Activated T-cell treated with anti-CD3 and anti-CD28 coated beads for 4 hours (primary cell): ENCODE data around the gene ZNF532.
"Not testable (repeated sequence)": the region's sequence is repeated elsewhere in the genome, so short reads cannot be mapped to it uniquely, and the experiment has no call there.

Source experiments
- DNase-seq: peaks from one replicate; pipeline ENCODE4 v3.0.0-alpha.2; 2020

ZNF532 gene

GRCh38 chr18:58903533-58903932, 38.9 kb downstream of the ZNF532 start:
- DNase-seq: no peak

DNA sequence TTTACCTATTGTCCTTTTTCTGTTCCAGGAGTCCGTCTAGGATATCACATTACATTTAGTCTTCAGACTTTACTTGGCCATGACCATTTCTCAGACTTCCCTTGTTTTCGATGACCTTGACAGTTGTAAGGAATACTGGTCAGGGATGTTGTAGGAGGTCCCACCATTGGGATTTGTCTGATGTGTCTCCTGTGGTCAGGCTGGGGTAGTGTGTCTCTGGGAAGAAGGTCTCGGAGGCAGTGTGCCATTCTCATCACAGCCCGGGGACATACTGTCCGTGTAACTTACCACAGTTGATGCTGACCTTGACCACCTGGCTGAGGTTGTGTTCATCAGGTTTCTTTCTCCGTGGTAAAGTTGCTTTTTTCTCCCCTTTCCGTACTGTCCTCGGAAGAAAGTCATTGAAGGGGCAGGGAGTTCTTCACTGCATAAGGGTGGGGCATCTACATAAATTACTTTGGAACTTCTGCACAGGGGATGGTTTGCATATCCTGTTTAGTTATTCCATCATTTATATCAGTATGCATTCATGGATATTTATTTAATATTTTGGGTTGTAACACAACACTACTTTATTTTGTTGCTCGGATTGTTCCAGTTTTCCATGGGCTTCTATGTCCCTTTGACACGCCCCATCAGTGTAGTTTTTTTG, 41.2 kb downstream of the ZNF532 start:
- no peak for DNase-seq

DNA sequence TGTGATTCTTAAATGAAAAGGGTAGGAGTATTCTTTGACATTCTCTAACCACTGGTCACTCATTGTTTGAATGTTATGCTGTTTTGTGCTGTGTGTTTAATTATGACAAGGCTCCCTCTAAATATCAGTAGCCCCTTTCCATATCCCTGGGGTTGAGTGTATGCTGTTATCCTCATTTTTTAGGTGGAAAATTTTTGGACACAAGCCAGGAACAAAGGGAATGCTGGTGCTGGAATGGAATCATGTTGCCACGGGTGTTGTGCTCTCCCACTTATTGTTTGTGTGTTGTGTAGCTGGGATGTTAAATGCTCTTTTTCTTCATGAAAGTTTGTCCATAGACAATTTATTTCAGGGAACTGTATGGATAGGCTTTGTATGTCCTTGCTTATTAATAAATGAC, 43.3 kb downstream of the ZNF532 start:
- no peak for DNase-seq

GRCh38 chr18:58909521-58909920, 44.8 kb downstream of the ZNF532 start:
- no peak for DNase-seq

DNA sequence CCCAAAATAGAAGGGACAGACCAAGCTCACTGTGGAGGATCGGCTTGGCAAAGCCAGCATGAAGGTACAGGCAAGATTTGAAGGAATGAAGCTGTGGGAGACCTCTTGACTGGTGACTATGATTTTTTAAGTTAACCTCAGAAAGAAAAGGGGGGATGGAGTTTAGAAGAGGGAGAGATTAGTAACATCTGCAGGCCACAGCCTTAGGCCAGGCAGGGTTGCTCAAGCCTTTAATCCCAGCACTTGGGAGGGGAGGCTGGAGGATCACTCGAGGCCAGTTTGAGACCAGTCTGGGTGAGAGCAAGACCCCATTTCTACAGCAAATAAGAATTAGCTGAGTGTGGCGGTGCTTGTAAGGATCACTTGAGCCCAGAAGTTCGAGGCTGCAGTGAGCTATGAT, 46.6 kb downstream of the ZNF532 start:
- no peak for DNase-seq

GRCh38 chr18:58911766-58912165, 47.1 kb downstream of the ZNF532 start:
- DNase-seq: no peak

DNA sequence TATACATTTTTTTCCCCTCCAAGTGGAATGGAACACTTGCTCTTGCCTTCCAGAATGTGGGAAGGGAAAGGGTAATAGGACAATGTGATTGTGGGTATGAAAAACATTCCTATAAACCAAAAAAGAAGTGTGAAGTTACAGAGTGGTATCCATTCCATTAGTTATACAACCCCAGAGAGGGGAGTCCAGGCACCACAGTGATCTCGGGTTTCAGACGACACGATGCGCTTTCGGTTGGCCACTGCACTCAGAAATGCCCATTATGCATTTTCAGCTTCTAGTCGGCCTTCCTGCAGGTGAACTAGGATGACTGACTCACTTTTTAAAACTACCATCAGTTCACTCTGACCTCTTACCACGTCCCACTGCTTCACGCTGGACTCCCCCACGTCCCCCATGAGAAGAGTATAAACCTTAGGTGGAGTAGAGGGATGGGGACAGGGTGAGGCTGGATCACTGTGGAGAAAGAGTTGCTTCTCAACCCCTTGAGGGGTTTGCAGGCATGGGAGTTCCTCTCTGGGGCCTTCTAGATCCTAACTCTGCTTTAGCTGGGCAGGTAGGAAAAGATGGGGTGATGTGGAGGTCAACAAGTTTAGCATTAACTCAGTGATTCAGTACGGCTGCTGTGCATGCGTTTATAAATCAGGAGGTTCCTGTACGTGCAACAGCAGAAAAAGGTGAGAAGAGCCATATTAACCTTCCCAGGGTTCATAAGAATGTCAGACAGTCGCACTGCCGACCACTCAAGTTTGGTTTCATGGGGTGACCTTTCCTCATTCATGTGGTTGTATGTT, 50.5 kb downstream of the ZNF532 start:
- DNase-seq: no peak

GRCh38 chr18:58915995-58916394, 51.3 kb downstream of the ZNF532 start:
- DNase-seq: no peak

DNA sequence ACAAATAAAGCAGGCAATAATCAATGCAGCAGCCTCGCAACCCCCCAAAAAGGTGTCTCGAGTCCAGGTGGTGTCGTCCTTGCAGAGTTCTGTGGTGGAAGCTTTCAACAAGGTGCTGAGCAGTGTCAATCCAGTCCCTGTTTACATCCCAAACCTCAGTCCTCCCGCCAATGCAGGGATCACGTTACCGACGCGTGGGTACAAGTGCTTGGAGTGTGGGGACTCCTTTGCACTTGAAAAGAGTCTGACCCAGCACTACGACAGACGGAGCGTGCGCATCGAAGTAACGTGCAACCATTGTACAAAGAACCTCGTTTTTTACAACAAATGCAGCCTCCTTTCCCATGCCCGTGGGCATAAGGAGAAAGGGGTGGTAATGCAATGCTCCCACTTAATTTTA, 55.3 kb downstream of the ZNF532 start:
- not testable (repeated sequence) for DNase-seq

- DNase-seq: no peak
Observed at GRCh38 chr18:58922995-58923394, 58.3 kb downstream of the ZNF532 start.

DNA sequence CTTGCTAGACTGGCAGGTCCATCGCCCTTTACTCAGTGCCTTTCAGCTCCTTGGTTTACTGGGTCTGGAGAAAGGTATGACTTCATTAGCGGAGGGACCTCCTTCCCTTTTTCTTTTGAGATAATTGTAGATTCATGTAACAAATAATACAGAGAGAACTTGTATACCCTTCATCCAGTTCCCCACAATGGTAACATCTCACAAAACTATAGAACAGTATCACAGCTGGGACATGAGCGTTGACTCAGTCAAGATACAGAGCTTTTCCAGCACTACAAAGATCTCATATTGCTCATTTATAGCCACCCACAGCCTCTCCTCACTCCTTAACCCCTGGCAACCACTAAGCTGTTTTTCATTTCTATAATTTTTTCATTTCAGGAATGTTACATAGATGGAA, 59.8 kb downstream of the ZNF532 start:
- no peak for DNase-seq

GRCh38 chr18:58927659-58928058, 63.0 kb downstream of the ZNF532 start:
- no peak for DNase-seq

GRCh38 chr18:58928386-58928785, 63.7 kb downstream of the ZNF532 start:
- DNase-seq: no peak

- no peak for DNase-seq
Observed at GRCh38 chr18:58929206-58929605, 64.5 kb downstream of the ZNF532 start.

DNA sequence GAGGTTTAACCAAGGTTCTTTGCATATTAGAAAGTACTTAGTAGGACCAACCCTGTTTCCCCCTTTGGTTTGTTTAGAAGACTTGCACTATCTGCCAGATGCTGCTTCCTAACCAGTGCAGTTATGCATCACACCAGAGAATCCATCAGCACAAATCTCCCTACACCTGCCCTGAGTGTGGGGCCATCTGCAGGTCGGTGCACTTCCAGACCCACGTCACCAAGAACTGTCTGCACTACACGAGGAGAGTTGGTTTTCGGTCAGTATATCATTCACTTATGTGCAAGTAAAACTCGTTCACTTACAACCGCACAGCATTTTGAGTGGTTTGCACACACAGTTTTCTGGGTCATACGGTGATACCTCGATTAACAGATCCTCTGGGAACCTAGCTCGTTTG, 69.7 kb downstream of the ZNF532 start:
- no peak for DNase-seq

GRCh38 chr18:58934933-58935577, 70.4 kb downstream of the ZNF532 start:
- no peak for DNase-seq

DNA sequence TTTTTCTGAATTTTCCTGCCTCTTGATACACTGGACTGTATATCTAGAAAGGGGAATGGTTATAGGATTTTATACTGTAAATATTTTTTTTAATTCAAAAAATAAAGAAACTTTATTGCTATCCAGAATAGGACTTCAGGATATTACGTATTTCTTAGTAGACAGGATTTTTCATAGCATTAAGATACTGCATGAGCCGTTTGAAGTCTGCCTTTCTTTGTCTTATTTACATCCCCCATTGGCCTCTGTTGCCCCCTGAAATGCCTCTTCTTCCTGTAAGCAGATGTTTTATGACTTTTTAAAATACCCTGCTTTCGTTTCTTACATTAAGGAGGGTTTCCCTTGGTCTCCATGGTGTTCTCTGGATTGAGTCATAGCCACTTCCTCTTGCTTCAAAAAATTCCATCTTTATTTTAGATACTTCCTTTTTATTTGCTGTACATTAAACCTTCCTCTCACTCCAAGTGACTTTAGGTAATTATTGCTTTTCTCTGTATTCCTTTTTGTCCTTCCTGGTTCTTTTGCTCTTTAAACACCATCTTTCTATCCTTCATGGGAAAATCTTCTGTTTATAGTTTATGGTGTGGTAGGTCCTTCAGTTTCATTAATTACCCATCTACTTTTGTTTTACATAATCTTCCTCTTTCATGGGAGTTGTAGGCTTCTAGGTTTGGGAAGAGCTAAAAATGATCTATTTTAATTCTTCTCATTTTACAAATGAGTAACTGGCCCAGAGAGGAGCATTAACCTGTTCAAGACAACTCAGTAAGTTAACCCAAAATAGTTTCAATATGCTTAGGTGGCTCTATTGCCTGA, 72.6 kb downstream of the ZNF532 start:
- no peak for DNase-seq

DNA sequence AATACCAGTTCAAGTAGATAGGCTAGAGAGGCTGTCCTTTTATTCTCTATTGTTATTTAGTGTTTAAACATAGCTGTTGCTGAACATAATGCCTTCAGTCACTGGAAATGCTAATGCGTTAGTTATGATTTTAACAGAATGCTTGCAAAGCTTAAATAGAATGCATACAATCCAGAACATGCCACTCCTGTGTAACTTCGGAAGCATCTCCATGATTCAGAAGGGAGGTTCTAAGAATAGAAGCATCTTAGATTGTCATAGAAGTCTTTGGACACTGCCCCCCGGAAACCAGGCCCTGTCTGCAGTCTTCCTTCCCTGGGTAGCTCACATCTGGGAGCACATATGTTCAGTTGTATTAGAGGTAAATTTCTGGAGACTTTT, 73.2 kb downstream of the ZNF532 start:
- no peak for DNase-seq

DNA sequence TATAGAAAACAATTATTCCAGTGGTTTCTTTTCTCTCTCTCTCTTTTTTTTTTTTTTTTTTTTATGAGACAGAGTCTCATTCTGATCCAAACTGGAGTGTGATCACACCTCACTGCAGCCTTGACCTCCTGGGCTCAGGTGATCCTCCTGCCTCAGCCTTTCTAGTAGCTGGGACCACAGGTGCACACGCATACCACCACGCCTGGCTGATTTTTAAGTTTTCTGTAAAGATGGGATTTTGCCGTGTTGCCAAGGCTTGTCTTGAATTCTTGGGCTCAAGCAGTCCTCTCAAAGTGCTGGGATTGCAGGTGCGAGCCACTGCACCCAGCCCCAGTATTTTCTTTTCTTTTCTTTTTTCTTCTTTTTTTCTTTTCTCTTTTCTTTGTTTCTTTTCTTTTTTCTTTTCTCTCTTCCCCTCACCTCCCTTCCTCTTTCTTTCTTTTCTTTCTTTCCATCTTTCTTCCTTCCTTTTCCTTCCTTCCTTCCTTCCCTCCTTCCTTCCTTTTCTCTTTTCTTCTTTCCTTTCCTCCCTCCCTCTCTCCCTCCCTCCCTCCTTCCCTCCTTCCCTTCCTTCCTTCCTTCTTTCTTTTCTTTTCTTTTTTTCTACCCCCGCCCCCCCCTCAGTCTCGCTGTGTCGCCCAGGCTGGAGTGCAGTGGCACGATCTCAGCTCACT, 76.9 kb downstream of the ZNF532 start:
- no peak for DNase-seq

DNA sequence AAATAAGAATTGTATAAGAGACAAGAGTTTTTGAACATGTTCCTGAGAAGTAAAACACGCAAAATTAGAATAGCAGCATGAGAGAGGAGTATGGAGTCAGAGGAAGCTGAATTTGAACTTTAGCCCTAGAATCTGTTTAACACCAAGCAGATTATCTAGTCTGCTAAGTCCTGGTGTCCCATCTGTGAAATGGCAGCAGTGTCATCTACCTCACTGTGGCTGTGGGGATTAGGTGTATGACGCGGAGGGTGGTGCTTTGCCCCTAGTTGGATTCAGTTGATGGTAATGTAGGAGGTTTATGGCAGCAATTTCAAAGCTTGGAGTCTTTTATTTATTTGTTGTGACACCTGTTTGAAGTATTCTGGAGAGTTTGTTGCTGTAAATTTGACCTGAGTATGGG, 79.2 kb downstream of the ZNF532 start:
- DNase-seq: no peak

DNA sequence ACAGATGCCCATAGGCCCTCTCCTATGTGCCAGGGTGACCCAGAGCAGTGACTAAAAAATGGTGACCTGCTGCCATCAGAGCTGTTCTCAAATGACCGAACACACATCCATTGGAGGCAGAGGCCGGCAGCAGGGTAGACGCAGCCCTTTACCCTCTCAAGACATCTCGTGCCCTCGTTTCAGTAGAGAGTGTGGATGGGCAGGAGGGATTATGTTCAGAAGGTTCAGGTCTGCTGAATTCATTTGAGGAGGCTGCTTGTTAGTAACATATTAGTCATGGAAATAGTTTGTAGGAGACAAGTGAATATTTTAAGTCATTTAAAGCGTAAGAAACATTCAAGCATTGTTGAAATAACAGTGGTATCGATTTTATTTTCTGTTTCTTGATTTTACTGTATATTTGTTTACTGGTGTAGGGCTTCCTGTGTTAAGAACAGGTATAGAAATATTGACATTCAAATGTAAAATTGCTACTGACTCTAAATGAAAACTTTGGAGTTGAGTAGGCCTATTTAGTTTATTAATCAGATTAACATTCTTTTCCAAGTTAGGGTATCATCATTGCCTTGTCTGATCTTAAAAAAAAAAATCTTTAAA, 82.6 kb downstream of the ZNF532 start:
- no peak for DNase-seq

DNA sequence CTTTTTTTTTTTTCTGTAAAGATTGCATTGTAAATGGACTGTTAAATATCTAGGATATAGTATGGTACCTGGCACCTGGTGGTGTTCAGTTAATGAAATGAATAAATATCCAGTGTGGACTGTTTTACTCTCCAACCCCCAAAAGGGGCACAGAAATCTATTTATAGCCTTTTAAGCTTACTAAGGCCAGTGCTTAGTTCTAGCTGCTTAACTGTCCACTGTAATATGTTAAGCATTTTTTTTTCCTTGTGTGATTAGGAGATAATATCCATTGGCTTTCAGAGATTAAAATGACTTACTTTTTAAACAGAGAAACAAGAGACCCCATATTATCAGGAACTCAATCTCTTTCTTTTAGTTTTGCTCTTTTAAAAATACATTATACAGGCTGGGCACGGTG, 84.4 kb downstream of the ZNF532 start:
- no peak for DNase-seq
